HepG2 (cell line): ENCODE measurements around the gene TMEM167A. TPM values are rescaled to one million over a fixed set of nuclear protein-coding genes. Genes with fewer than 3 reads are reported as not detected.

ENCODE experiments used
- ATAD3A ChIP-seq: sonication (generic); formaldehyde crosslinking; IDR thresholded peaks from 2 replicates; pipeline ENCODE4 v1.4.0; 2020; ENCODE audit warnings: missing genetic modification reagents
- CBX5 ChIP-seq: sonication (generic); formaldehyde crosslinking; IDR thresholded peaks from 2 replicates; pipeline ENCODE4 v1.4.0; 2020; ENCODE audit warnings: missing genetic modification reagents, borderline replicate concordance
- FOSL1 ChIP-seq: sonication (generic); formaldehyde crosslinking; IDR thresholded peaks from 2 replicates; pipeline ENCODE4 v1.9.0; 2021; ENCODE audit warnings: missing genetic modification reagents, borderline replicate concordance
- GATAD1 ChIP-seq: IDR thresholded peaks from 2 replicates; pipeline ENCODE4 v1.6.1; 2016; ENCODE audit warnings: missing genetic modification reagents, missing compliant biosample characterization
- JUNB ChIP-seq: sonication (generic); formaldehyde crosslinking; IDR thresholded peaks from 2 replicates; pipeline ENCODE4 v1.8.0; 2022; ENCODE audit warnings: missing genetic modification reagents, mild to moderate bottlenecking, borderline replicate concordance
- MBNL3 ChIP-seq: fragments of 250-450 bp; sonication (Bioruptor Pico); conservative IDR thresholded peaks from 2 replicates; pipeline ENCODE4 v1.8.0; 2022; ENCODE audit warnings: mild to moderate bottlenecking, inconsistent platforms
- MIER2 ChIP-seq: IDR thresholded peaks from 2 replicates; pipeline ENCODE4 v1.6.1; 2016; ENCODE audit warnings: missing biosample characterization, missing genetic modification reagents
- MTA3 ChIP-seq: sonication (generic); formaldehyde crosslinking; IDR thresholded peaks from 2 replicates; pipeline ENCODE4 v1.4.0; 2020; ENCODE audit warnings: missing genetic modification reagents
- MZF1 ChIP-seq: sonication (generic); formaldehyde crosslinking; IDR thresholded peaks from 2 replicates; pipeline ENCODE4 v1.8.1; 2023; ENCODE audit warnings: mild to moderate bottlenecking, missing genetic modification reagents, borderline replicate concordance
- NCOA5 ChIP-seq: sonication (generic); formaldehyde crosslinking; IDR thresholded peaks from 2 replicates; pipeline ENCODE4 v1.4.0; 2020; ENCODE audit warnings: missing genetic modification reagents
- SP140L ChIP-seq: sonication (generic); formaldehyde crosslinking; IDR thresholded peaks from 2 replicates; pipeline ENCODE4 v1.4.0; 2020; ENCODE audit warnings: missing genetic modification reagents, borderline replicate concordance
- ZKSCAN5 ChIP-seq: sonication (generic); formaldehyde crosslinking; IDR thresholded peaks from 2 replicates; pipeline ENCODE4 v1.5.1; 2020; ENCODE audit warnings: mild to moderate bottlenecking, missing genetic modification reagents
- ZNF180 ChIP-seq: sonication (generic); formaldehyde crosslinking; IDR thresholded peaks from 2 replicates; pipeline ENCODE4 v1.4.0; 2020; ENCODE audit warnings: low read depth, missing genetic modification reagents, borderline replicate concordance
- ZNF672 ChIP-seq: sonication (generic); formaldehyde crosslinking; IDR thresholded peaks from 2 replicates; pipeline ENCODE4 v1.8.1; 2022; ENCODE audit warnings: missing genetic modification reagents
- ZNF850 ChIP-seq: sonication (generic); formaldehyde crosslinking; conservative IDR thresholded peaks from 2 replicates; pipeline ENCODE4 v1.9.0; 2021; ENCODE audit warnings: mild to moderate bottlenecking, missing genetic modification reagents
- polyA plus RNA-seq, 8 experiments: library from polyadenylated mRNA; depleted of rRNA in 3 of 8; stranded (reverse) in 7 of 8; unstranded in 1 of 8; fragments of >200 nt; fragmentation: Illumina TruSeq in 4 of 8; extraction: Trizol in 4 of 8; gene quantifications; 2 replicates each; pipeline versions ENCODE4 v1.2.1 to v1.2.3, GENCODE V29; 2011 to 2016; ENCODE audit warnings: low read depth in 4 of 8, missing spikeins in 1 of 8, mixed read lengths in 1 of 8; ENCODE audit not compliant: insufficient read depth in 1 of 8
- total RNA-seq, 5 experiments: library from RNA; depleted of rRNA; stranded (reverse); fragments of >200 nt; fragmentation: Illumina TruSeq; extraction: Trizol; gene quantifications; 2 replicates each; pipeline ENCODE4 v1.2.3, GENCODE V29; 2016; ENCODE audit warnings: low read depth in 1 of 5
- TF ChIP-seq, protein P1 (sequence below): sonication (generic); formaldehyde crosslinking; IDR thresholded peaks from 2 replicates; pipeline ENCODE4 v1.5.1; 2020; ENCODE audit warnings: missing genetic modification reagents, mild to moderate bottlenecking, borderline replicate concordance
- TF ChIP-seq, protein P2 (sequence below): sonication (generic); formaldehyde crosslinking; IDR thresholded peaks from 2 replicates; pipeline ENCODE4 v1.4.0; 2020; ENCODE audit warnings: missing genetic modification reagents, borderline replicate concordance
- TF ChIP-seq, protein P3 (sequence below): sonication (generic); formaldehyde crosslinking; IDR thresholded peaks from 2 replicates; pipeline ENCODE4 v1.8.1; 2023; ENCODE audit warnings: missing genetic modification reagents, mild to moderate bottlenecking, borderline replicate concordance
- TF ChIP-seq, protein P4 (sequence below): sonication (generic); formaldehyde crosslinking; IDR thresholded peaks from 2 replicates; pipeline ENCODE4 v1.4.0; 2020; ENCODE audit warnings: mild to moderate bottlenecking, missing genetic modification reagents

TMEM167A gene
- total and polyA plus RNA-seq, 2 of the 13 experiments (the other 11 are each of a cell fraction or from before 2014, with no cell fraction given), result 47.0 to 78.7 TPM

DNA sequence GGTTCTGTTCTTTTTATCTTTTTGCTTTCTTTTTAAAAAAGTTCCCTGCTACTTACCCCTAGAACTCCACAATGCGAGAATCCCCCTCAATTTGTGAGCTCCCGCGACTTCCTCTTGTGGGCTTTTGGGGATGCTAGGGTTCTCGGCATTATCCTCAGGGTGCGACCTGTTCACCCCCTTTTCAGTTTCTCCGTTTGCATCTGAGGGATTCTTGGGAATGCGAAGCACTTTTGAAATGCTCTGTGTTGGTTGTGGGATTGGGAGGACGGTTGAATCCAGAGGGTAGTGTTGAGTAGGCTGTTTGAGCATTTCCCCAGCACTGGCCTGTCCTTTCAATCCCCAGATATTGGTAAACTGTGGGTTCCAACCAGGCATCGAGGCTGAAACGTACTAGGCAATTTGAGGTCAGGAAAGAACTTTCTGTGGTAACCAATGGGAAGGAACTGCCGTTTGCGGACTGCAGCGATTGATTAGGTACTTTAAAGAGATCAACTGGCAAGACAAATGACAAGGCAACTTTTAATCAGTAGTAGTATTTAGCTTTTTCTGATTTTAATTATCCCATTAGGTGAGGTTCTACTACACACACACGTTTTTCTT lies 568 bp upstream of the TMEM167A start (continued):
- TF ChIP-seq, protein P1, sequence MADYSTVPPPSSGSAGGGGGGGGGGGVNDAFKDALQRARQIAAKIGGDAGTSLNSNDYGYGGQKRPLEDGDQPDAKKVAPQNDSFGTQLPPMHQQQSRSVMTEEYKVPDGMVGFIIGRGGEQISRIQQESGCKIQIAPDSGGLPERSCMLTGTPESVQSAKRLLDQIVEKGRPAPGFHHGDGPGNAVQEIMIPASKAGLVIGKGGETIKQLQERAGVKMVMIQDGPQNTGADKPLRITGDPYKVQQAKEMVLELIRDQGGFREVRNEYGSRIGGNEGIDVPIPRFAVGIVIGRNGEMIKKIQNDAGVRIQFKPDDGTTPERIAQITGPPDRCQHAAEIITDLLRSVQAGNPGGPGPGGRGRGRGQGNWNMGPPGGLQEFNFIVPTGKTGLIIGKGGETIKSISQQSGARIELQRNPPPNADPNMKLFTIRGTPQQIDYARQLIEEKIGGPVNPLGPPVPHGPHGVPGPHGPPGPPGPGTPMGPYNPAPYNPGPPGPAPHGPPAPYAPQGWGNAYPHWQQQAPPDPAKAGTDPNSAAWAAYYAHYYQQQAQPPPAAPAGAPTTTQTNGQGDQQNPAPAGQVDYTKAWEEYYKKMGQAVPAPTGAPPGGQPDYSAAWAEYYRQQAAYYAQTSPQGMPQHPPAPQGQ (CRISPR knock-in tag), result no peak
- TF ChIP-seq, protein P2, sequence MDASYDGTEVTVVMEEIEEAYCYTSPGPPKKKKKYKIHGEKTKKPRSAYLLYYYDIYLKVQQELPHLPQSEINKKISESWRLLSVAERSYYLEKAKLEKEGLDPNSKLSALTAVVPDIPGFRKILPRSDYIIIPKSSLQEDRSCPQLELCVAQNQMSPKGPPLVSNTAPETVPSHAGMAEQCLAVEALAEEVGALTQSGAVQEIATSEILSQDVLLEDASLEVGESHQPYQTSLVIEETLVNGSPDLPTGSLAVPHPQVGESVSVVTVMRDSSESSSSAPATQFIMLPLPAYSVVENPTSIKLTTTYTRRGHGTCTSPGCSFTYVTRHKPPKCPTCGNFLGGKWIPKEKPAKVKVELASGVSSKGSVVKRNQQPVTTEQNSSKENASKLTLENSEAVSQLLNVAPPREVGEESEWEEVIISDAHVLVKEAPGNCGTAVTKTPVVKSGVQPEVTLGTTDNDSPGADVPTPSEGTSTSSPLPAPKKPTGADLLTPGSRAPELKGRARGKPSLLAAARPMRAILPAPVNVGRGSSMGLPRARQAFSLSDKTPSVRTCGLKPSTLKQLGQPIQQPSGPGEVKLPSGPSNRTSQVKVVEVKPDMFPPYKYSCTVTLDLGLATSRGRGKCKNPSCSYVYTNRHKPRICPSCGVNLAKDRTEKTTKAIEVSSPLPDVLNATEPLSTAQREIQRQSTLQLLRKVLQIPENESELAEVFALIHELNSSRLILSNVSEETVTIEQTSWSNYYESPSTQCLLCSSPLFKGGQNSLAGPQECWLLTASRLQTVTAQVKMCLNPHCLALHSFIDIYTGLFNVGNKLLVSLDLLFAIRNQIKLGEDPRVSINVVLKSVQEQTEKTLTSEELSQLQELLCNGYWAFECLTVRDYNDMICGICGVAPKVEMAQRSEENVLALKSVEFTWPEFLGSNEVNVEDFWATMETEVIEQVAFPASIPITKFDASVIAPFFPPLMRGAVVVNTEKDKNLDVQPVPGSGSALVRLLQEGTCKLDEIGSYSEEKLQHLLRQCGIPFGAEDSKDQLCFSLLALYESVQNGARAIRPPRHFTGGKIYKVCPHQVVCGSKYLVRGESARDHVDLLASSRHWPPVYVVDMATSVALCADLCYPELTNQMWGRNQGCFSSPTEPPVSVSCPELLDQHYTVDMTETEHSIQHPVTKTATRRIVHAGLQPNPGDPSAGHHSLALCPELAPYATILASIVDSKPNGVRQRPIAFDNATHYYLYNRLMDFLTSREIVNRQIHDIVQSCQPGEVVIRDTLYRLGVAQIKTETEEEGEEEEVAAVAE (CRISPR knock-in tag), result no peak
- no peak for TF ChIP-seq MTA3 (CRISPR knock-in tag)
- no peak for TF ChIP-seq MZF1 (CRISPR knock-in tag)
- TF ChIP-seq, protein P3, sequence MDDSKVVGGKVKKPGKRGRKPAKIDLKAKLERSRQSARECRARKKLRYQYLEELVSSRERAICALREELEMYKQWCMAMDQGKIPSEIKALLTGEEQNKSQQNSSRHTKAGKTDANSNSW (CRISPR knock-in tag), result 0 out of 2 replicates have a peak, but pooled peaks have one; percentile 25
- TF ChIP-seq, protein P4, sequence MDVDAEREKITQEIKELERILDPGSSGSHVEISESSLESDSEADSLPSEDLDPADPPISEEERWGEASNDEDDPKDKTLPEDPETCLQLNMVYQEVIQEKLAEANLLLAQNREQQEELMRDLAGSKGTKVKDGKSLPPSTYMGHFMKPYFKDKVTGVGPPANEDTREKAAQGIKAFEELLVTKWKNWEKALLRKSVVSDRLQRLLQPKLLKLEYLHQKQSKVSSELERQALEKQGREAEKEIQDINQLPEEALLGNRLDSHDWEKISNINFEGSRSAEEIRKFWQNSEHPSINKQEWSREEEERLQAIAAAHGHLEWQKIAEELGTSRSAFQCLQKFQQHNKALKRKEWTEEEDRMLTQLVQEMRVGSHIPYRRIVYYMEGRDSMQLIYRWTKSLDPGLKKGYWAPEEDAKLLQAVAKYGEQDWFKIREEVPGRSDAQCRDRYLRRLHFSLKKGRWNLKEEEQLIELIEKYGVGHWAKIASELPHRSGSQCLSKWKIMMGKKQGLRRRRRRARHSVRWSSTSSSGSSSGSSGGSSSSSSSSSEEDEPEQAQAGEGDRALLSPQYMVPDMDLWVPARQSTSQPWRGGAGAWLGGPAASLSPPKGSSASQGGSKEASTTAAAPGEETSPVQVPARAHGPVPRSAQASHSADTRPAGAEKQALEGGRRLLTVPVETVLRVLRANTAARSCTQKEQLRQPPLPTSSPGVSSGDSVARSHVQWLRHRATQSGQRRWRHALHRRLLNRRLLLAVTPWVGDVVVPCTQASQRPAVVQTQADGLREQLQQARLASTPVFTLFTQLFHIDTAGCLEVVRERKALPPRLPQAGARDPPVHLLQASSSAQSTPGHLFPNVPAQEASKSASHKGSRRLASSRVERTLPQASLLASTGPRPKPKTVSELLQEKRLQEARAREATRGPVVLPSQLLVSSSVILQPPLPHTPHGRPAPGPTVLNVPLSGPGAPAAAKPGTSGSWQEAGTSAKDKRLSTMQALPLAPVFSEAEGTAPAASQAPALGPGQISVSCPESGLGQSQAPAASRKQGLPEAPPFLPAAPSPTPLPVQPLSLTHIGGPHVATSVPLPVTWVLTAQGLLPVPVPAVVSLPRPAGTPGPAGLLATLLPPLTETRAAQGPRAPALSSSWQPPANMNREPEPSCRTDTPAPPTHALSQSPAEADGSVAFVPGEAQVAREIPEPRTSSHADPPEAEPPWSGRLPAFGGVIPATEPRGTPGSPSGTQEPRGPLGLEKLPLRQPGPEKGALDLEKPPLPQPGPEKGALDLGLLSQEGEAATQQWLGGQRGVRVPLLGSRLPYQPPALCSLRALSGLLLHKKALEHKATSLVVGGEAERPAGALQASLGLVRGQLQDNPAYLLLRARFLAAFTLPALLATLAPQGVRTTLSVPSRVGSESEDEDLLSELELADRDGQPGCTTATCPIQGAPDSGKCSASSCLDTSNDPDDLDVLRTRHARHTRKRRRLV (CRISPR knock-in tag), result no peak
- TF ChIP-seq FOSL1 (CRISPR knock-in tag), result no peak
- TF ChIP-seq SP140L (CRISPR knock-in tag), result no peak
- TF ChIP-seq ZKSCAN5, result no peak
- no peak for TF ChIP-seq ZNF672 (CRISPR knock-in tag)
- no peak for TF ChIP-seq NCOA5 (CRISPR knock-in tag)
- no peak for TF ChIP-seq ATAD3A (CRISPR knock-in tag)
- no peak for TF ChIP-seq MBNL3
- no peak for TF ChIP-seq MIER2 (CRISPR knock-in tag)
- TF ChIP-seq JUNB, result no peak
- TF ChIP-seq CBX5, result no peak
- no peak for TF ChIP-seq ZNF180
- TF ChIP-seq ZNF850 (CRISPR knock-in tag), result 0 out of 2 replicates have a peak, but pooled peaks have one; percentile 77
- 0 out of 2 replicates have a peak, but pooled peaks have one; percentile 37 for TF ChIP-seq GATAD1
